GM10847 (cell line): ENCODE measurements around the gene PEMT.

Source experiments
- POLR2A ChIP-seq: IDR thresholded peaks from 2 replicates; pipeline ENCODE4 v1.6.1; 2011; ENCODE audit not compliant: insufficient read length; ENCODE audit errors: extremely low read depth

Gene PEMT

DNA sequence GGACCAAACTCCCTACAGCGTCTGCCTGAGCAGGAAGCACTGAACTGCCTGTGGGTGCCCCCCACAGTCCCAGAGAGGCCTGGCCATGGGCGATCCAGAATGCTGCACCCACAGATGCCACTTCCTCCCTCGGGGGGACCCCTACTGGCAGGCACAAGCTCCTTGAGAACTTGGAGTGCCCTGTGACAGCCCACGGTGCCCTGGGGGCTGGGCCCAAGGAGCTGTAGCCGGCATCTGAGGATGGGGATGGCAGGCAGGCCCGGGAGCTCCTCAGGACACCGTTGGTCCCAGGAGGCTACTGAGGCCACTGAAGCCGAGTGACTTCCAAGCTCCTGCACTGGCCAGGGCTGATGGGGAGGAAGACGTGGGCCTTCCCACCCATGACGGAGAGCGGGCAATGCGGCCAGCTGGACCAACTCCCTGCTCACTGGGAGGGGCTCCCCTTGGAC lies 80.2 kb downstream of the PEMT start:
- TF ChIP-seq POLR2A, result no peak

- no peak for TF ChIP-seq POLR2A
Measured at GRCh38 chr17:17510456-17511292, 80.8 kb downstream of the PEMT start.

DNA sequence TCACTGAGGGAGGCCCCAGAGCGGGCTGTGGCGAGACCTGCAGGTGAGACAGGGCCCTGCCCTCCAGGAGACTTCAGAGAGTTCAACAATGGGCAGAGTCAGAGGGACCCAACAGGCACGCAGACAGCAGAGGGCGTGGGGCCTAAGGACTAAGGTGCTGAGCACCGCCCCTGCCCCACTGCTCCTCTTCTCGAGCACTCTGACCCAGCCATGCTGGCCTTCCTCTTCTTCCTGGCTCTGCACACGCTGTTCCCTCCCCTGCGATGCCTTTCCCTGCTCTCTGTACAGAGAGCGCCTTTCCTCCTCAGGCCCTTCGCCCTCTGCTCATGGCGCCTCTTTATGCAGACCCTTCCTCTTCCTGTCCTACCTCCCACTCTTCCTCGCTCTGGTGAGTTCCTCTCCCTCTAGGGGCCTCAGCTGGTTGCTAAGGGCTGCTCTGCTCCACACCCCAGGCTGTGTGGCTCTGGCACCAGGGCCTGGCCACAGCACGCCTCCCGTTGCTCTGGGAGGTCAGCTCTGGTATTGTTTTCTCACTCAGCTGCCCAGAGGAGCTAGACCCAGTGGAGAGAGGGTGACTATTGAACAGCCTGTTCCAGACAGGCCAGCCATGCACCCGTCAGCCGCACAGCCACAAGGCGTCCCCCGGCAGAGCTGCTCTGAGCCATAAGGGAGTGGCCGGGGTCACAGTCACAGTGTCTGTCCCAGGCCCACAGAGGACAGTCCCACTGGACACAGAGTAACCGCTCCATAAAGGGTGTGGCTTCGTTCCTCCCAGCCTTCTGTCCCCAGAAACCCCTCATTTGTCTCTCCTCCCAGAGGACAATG lies 81.7 kb downstream of the PEMT start:
- no peak for TF ChIP-seq POLR2A

DNA sequence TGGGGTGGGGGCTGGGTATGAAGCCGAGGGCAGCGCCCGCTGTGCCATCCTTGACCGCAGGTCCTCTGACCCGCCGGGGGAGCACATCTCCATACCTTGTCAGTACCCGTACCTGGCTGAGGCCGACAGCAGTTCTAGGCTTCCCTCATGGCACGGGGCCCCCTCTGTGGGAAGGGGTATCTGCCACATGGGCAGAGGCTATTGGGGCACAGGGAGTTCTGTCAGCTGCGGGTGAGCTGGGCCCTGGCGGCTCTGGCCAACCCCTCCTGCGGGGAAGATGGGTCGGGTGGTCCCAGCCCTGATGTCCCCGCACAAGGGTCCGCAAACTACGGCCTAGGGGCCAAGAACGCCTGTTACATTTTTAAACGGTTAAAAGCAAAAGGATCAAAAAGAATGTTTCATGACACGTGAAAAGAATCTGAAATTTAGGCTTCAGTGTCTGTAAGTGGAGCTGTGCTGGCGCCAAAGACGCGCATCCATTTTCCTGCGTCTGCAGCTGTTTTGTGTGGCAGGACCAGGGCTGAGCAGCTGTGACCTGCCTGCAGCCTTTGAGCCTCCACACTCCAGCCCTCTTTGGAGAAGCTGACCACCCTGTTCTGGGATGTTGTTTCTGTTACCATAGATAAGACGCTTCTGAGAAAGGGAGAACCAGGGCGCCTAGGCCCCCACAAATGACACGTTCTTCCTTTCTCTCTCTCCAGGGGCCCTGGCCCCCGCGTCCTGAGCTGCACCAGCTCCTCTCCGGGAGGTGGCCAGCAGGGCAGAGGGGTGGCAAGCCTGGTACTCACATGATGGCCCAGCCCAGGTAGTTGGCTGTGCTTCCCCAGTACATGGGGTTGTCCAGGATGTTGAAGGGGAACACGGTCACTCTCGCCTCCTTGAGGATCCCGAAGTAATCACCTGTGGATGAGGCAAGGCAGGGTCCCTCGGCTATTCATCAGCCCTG lies 82.6 kb downstream of the PEMT start:
- no peak for TF ChIP-seq POLR2A

- TF ChIP-seq POLR2A, result no peak
Measured at GRCh38 chr17:17508019-17508535, 83.4 kb downstream of the PEMT start.

GRCh38 chr17:17507465-17508011 lies 84.0 kb downstream of the PEMT start:
- TF ChIP-seq POLR2A, result no peak

- no peak for TF ChIP-seq POLR2A
Measured at GRCh38 chr17:17506893-17507464, 84.5 kb downstream of the PEMT start.

DNA sequence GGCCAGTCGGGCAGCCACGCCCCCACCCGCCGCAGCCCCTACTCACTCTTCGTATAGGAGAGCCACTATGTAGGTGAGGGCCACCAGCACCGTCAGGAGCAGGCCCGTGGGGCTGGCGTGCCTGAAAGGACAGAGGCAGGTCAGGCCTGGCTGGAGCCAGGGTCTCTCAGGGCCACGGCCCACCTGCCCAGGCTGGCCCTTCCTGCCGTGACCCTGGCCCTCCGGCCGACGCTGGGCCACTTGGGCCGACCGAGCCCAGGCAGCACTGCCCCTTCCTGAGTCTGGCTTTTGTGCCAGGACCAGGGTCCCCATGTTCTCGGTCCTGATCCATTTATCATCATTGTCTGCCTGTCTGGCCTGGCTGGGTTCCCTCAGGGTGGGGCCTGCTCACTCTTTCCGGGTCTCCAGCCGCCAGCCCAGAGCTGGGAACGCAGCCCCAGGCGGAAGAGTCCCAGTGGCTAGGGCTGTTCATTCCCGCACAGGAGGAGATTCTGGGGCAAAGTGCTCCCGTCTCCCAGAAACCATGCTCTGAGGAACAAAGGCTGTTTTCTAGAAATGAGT lies 85.2 kb downstream of the PEMT start:
- TF ChIP-seq POLR2A, result no peak

- no peak for TF ChIP-seq POLR2A
Measured at GRCh38 chr17:17505610-17506171, 85.8 kb downstream of the PEMT start.

DNA sequence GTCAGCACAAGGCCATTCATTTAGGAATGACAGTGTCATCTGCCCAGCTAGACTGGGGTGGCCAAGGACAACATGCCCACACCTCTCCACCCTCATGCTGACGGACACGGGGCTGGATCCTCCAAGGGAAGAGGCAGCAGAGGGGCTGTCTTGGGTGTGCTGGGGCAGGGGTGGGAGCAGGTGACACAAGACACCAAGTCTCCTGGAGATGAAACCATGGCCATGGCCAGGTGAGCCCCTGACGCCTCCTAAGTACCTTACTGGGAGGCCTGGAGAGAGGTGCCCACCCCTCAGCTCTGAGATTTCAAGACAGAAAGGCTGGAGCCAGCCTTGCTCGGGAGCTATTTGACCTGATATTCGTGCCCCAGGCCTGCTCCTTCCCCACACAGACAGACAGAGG lies 86.4 kb downstream of the PEMT start:
- no peak for TF ChIP-seq POLR2A

DNA sequence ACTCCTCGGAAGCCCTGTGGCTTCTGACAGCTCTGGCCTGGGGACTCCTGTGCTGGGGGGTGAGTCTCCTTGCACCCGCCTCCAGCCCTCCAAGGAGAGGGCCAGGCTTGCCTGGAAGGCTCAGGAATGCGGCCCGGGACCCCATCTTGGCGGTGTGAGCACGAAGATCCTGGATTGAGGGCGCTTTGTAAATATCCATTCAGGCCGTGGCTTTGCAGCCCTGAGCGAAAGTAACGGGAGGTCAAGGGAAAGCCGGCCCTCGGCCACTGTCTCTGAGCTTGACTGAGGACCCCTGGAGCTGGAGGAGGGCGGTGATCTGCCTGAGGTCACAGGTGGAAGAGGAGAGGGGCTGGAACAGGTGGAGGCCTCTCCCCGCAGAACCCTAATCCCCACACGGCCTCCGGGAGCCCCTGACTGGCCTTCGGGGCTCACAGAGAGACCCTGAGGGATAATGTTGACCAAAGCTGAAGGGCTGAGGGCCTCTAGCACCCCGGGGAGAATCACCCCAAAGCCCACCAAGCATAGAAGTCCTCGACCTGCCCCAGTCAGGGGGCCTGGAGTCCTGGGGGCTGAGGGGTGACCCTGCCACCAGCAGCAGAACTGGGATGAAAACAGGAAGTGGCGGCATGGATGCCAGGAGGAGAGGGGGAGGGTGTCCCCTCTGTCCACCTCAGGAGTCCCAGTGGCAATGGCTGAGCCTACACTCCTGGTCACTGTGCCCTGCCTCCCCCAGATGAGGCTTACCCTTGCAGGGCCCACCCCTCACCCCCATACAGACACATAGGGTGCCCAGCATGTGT lies 87.0 kb downstream of the PEMT start:
- no peak for TF ChIP-seq POLR2A

- TF ChIP-seq POLR2A, result no peak
Measured at GRCh38 chr17:17503566-17504130, 87.9 kb downstream of the PEMT start.
